Muscle of arm (tissue), 12 donors: ENCODE data around the gene SVEP1. TPM values are rescaled to one million over a fixed set of nuclear protein-coding genes. Genes with fewer than 3 reads are reported as not detected.
"Not testable (repeated sequence)": the region's sequence is repeated elsewhere in the genome, so short reads cannot be mapped to it uniquely, and the experiment has no call there.

ENCODE experiments used
- DNase-seq: peaks from one replicate; pipeline ENCODE4 v3.0.0-alpha.2; 2013
- polyA plus RNA-seq, 12 donors: library from polyadenylated mRNA; unstranded; fragments of 120-200 nt; gene quantifications; one replicate each; pipeline ENCODE4 v1.2.1, GENCODE V29; 2013; ENCODE audit not compliant: insufficient read length in 12 of 12

SVEP1 gene
- polyA plus RNA-seq, 12 donors: 15.1 to 40.3 (median 23.7) TPM; not detected in 1

- no peak for DNase-seq
These were observed 208.0 kb downstream of the SVEP1 start for GRCh38 chr9:110371411-110372007.

DNA sequence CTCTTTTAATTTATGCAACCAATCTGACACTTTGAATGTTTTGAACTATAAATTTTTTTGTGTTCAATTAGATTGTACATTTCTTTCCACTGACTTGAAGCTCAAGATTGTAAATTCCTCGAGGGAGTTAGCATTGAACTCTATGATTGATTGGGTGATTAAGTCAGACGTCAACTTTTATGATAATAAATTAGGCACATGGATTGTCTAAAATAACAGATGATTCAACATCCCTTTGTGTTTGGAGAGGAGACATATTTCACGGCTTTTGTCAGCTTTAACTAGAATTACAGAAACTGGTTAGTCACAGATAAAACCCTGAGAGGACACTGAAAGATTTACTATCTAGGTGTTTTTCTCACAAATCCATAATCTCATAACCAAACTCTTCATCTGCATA lies 209.2 kb downstream of the SVEP1 start:
- DNase-seq: no peak

- no peak for DNase-seq
These were observed 215.1 kb downstream of the SVEP1 start for GRCh38 chr9:110364451-110364850.

- DNase-seq: not testable (repeated sequence)
These were observed 220.5 kb downstream of the SVEP1 start for GRCh38 chr9:110358992-110359391.

DNA sequence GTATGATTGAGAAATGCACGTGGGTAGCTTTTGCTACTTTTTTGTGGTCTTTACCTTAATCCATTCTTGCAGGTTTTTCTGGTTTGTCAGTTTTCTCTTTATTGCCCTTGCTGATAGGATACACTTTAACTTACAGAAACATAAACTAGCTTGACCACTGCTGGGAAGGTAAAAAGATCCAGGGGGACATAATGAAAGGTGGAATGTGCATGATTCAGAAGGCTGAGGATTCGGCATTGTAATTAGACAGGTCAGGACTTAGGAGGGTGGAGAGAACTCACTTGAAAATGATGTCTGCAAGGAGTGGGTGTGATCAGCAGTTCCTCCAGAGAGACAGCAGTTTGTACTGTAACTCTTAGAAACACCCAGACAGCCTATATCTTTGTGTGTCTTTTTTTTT lies 222.0 kb downstream of the SVEP1 start:
- no peak for DNase-seq

DNA sequence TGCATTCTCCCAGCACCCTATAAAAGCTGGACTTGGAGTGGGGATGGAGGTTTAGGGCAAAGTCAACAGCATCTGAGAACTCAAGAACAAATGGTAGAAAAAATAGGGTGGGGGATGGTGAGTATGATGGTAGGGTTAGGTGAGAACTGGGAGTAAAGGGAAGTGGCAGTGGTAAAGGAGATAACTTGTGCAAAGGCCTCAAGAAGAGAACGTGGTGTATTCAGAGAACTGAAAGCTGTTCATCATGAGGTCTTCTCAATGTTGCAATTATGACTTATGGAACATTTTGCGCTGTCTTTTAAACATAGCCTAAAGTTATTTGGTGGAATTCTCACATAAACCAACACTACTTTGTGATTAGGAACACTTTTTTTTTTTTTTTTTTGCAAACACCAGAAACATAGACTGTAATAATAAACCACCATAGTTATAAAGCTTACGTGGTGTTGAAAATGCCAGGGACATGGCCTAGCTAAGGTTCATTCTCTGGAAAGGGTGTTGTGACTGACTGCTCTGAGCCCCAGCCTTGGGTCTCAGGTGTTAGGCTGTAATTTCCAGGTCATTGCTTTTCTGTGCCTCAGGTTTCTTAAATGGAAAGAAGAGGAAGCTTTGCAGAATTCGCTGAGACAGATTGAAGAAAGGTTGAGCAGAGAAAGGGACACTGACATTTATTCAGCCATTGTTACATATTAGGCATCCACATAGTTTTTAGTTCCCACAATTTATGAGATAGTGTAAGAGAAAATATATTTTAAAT lies 222.7 kb downstream of the SVEP1 start:
- no peak for DNase-seq

DNA sequence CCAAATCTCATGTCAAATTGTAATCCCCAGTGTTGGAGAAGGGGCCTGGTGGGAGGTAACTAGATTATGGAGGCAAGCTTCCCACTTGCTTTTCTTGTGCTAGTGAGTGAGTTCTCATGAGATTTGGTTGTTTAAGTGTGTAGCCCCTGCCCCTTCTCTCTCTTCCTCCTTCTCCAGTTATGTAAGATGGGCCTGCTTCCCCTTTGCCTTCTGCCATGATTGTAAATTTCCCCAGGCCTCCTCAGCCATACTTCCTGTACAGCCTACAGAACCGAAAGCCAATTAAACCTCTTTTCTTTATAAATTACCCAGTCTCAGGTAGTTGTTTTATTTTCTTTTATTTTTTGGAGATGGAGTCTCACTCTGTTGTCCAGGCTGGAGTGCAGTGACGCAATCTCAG lies 223.6 kb downstream of the SVEP1 start:
- no peak for DNase-seq

GRCh38 chr9:110351009-110351467 lies 228.5 kb downstream of the SVEP1 start:
- no peak for DNase-seq

DNA sequence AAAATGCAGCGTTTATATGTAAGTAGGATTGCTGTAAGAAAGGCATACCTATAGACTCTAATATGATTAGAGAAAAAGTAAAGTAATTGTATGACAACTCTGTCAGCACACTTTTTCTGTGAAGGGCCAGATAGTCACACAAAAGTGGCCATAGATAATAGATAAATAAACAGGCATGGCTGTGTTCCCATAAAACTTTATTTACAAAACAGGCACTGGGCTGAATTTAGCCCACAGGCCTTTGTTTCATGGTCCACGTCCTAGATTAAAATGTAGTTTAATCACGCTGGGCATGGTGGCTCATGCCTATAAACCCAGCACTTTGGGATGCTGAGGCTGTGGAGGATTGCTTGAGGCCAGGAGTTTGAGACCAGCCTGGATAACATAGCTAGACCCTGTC lies 233.2 kb downstream of the SVEP1 start:
- no peak for DNase-seq

DNA sequence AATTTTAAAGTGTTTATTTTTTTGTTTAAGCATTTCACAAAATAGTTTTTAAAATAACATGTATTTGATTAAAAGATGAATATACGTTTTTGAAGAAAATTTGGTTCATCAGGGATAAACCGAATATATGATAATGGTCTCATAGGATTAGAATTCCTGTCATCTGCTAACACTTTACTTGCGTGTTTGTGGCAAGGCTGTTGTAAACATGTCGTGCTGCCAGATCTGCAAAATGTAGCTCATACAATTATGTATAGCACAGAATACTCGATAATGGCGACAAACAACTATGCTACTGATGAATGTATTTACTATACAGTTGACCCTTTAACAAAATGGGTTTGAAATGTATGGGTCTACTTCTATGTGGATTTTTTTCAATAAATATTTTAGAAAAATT lies 234.7 kb downstream of the SVEP1 start:
- no peak for DNase-seq

DNA sequence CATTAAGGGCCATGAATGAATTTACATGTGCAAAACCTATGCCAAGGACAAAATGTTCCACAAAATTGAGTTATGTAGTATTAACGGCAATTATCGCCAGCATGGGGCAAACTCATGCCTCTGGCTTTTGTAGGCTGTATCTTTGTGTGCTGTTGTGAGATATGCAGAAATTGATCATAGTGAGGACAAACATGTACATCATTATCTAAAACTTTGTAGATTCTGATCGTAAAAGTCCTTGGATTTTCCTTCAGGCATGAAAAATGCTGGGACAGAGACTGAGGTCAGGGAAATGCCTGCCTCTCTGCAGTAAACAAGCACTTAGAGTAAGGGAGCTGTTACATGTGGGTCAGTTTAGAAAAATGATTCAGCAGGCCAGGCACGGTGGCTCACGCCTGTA lies 236.0 kb downstream of the SVEP1 start:
- DNase-seq: no peak

DNA sequence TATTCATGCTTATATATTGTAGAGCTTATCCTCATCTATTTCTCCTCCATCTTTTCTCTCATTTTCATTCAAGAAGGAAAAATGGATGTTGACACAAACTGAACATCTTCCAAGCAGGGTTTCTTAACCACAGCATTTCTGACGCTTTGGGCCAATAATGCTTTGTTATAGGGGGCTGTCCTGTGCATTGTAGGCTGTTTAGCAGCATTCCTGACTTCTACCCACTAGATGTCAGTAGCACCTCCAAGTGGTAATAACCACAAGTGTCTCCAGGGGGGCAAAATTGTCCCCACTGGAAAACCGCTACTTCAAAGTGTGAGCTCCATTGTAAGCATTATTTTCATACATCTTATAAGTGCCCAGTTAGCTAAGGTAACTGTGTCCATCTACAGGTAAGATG lies 239.2 kb downstream of the SVEP1 start:
- DNase-seq: no peak

GRCh38 chr9:110338143-110338542 lies 241.4 kb downstream of the SVEP1 start:
- DNase-seq: no peak

DNA sequence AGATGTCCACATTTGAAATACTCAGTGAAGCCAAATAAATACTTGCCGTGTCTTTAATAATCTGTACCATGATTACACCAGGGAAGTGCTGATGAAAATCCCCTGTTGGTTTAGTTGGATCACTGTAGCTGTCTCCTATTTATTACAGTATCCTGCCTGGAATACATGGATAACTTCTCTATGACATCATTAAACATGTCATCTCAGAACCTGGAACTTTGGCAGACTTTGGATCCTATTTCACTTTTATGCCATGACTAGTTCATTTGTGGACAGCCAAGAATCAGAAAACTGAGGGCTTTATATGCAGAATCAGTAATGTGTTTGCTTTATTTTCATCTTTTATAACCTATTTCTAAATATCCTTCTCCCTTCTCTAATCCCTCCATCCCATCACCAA lies 241.8 kb downstream of the SVEP1 start, which contains the start of gene TXNDC8:
TSS of gene TXNDC8 (minus strand) at position 137 of the 400 bp plus-strand sequence.
- DNase-seq: no peak

- DNase-seq: no peak
These were observed 243.2 kb downstream of the SVEP1 start for GRCh38 chr9:110336363-110336762.

- DNase-seq: no peak
These were observed 244.7 kb downstream of the SVEP1 start for GRCh38 chr9:110334871-110335270.

- no peak for DNase-seq
These were observed 245.4 kb downstream of the SVEP1 start for GRCh38 chr9:110334183-110334582.

DNA sequence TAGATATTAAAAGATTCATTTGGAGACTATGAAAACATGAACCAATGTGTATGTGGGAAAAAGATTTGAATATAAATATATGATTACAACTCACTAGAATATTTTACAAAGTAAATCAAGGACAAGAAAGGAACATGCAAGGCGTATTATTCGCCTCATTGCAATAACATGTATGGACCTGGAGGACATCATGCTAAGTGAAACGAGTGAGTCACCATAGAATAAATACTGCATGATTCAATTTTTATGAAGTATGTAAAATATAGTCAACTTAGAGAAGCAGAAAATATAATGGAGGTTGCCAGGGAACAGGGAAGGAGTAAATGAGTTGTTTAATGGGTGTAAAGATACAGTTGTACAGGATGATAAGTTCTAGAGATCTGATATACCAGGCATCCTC lies 246.8 kb downstream of the SVEP1 start:
- no peak for DNase-seq

DNA sequence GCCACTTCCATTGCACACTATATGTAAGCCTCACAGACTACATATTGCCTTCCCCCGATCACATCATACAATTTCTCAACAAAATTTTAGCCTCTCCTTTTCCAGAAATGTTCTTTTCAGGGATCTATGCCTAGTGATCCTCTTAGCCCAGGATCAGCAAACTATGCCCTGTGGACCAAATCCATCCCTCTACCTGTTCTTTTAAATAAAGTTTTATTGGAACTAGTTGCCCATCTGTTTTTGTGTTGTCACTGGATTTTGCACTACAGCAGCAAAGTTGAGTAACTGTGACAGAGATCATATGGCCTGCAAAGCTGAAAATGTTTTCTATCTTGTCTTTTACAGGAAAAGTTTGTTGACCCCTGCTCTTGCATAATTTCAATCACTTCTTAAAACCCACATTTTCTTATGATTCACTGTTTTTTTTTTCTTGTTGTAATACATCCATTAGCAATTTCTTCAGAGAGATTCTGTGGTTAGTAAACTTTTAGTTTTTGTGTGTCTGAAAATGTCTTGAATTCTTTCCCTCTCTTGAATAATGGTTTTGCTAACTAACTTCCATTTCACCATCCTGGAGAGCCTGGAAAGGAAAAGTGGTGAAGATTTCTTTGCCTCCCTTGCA lies 248.9 kb downstream of the SVEP1 start:
- no peak for DNase-seq

GRCh38 chr9:110329639-110330230 lies 249.8 kb downstream of the SVEP1 start:
- DNase-seq: no peak

DNA sequence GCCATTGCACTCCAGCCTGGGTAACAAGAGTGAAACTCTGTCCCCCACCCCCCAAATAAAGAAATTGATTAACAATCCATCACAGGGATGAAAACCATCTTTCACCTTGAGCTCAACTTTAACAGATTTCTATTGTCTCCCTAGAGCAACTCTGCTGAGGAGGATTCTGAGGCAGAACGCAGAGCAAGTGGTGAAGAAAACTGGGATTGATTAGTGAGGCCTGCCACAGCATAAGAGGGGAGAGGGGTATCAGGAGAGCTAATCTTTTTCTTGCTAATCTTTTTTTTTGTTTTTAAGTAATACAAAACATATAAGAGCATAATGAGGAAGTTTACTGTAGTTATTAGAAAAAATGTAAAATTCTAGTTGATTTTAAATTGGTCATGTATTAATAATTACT lies 250.8 kb downstream of the SVEP1 start:
- no peak for DNase-seq

DNA sequence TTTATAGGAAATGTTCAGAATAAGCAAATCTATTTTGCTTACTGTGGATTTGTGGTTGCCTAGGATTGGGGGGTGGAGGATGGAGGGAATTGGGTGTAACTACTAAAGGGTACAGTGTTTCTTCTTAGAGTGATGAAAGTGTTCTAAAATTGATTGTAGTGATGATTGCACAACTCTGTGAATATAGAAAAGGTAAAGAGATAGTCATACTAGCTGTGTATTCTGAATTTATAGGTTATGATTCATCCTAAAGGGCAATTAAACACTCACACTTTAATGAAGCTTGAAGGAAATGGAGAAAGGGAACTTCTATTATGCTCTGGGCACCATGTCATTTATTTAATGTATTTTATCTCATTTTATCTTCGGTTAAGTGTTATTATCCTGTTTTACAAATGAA lies 251.8 kb downstream of the SVEP1 start:
- DNase-seq: no peak

GRCh38 chr9:110323818-110324217 lies 255.7 kb downstream of the SVEP1 start:
- no peak for DNase-seq
